ENCODE measurements around the gene TDRD9.

DNA sequence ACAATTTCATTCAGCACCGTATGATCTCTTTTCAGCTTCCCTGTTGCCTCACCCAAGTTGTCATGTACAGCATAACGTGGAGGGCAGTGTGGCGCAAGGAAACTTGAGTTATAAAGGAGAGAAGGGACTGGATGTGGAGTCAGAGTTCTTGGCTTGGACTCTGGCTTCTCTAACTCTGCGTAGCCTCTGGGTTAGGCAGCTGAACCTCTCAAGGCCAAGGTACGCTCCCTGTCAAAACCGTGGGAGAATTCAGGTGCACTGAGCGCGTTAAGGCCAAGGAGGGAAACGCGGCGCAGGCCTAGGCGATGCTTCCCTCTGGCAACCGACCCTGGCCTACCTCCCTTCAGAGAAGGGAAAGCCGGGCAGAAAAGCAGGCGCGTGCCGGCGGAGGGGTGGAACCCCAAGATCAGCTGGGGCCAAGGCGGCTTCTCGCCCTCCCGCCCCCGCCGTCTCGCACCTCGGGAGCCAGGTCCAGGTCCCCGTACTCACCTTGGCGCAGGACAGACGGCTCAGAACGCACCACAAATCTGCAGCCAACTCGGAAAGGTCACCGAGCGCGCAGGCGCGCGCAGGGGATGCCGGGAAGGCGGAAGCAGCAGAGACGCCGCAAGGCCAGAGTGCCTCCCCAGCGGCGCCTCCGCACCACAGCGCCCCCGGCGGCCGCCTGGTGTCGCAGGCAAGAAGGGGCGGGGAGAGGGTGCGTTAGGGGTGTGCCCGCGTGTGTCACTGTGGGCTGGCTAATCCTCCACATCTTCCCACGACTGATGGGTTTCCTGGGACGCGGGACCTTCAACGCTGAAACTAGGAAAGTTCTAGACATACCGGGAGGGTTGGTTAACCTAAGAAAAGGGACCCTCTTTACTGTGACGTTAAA lies 7.0 kb upstream of the TDRD9 start:
- TF ChIP-seq EZH2 (IDR thresholded peaks at IDR 0.05; ENCODE audit: insufficient read depth, poor library complexity, severe bottlenecking) (no peak), EZH2phosphoT487 (IDR thresholded peaks at IDR 0.05; ENCODE audit: insufficient read depth, low read depth) (no peak)
